ENCODE data around the gene CDK10. TPM values are rescaled to one million over a fixed set of nuclear protein-coding genes. Genes with fewer than 3 reads are reported as not detected.

Gene CDK10
- total and polyA plus RNA-seq, 9 of the 15 experiments (the other 6 are each of a cell fraction or from before 2014, with no cell fraction given): 2.0 to 85.1 (median 40.1) TPM

GRCh38 chr16:89700649-89701424, 14.3 kb downstream of the CDK10 start (continued):
- 0 out of 4 replicates have a peak, but pooled peaks of 1 of the 2 experiments have one; percentile 18 for TF ChIP-seq BCLAF1 (IDR thresholded peaks at IDR 0.05; ENCODE audit: borderline replicate concordance in 1 of 2, control insufficient read depth in 1 of 2, low read depth in 2 of 2, low read length in 1 of 2)
- 0 out of 2 replicates have a peak, but pooled peaks have one; percentile 24 for TF ChIP-seq E2F5 (CRISPR knock-in tag; IDR thresholded peaks at IDR 0.05)
- no peak for TF ChIP-seq RBM14 (IDR thresholded peaks at IDR 0.05; ENCODE audit: borderline replicate concordance, insufficient read depth, low read depth, low read length)
- TF ChIP-seq ETV6 (IDR thresholded peaks at IDR 0.05; ENCODE audit: borderline replicate concordance in 1 of 2, low read depth in 2 of 2, low read length in 1 of 2): no peak
- no peak for TF ChIP-seq ETV6 (CRISPR knock-in tag; IDR thresholded peaks at IDR 0.05; ENCODE audit: borderline replicate concordance)
- TF ChIP-seq NELFE (IDR thresholded peaks at IDR 0.05; ENCODE audit: insufficient read depth, insufficient read length): no peak
- no peak for TF ChIP-seq ZNF280B (CRISPR knock-in tag; IDR thresholded peaks at IDR 0.05)
- no peak for TF ChIP-seq ARID1B (IDR thresholded peaks at IDR 0.05)
- no peak for TF ChIP-seq TEAD4 (IDR thresholded peaks at IDR 0.05; ENCODE audit: low read length)
- 0 out of 2 replicates have a peak, but pooled peaks have one; percentile 72 for TF ChIP-seq TEAD4 (CRISPR knock-in tag; IDR thresholded peaks at IDR 0.05; ENCODE audit: borderline replicate concordance)
- TF ChIP-seq RBM15 (IDR thresholded peaks at IDR 0.05; ENCODE audit: insufficient read depth, low read length): no peak
- no peak for TF ChIP-seq HOMEZ (CRISPR knock-in tag; IDR thresholded peaks at IDR 0.05)
- no peak for TF ChIP-seq RAD51 (IDR thresholded peaks at IDR 0.05; ENCODE audit: borderline replicate concordance, low read depth)
- TF ChIP-seq CTCF (IDR thresholded peaks at IDR 0.05 in 2 of 3, conservative IDR thresholded peaks at IDR 0.05 in 1 of 3; ENCODE audit: insufficient read depth in 2 of 3, low read depth in 1 of 3, low read length in 3 of 3): peak; percentile 51 to 80 (median 58)
- TF ChIP-seq ZNF232 (CRISPR knock-in tag; IDR thresholded peaks at IDR 0.05): no peak
- no peak for TF ChIP-seq MYBL2 (IDR thresholded peaks at IDR 0.05; ENCODE audit: low read depth)
- 0 out of 2 replicates have a peak, but pooled peaks have one; percentile 53 for TF ChIP-seq MYBL2 (CRISPR knock-in tag; IDR thresholded peaks at IDR 0.05; ENCODE audit: borderline replicate concordance)
